ENCODE measurements around the gene HIVEP3. TPM values are rescaled to one million over a fixed set of nuclear protein-coding genes. Genes with fewer than 3 reads are reported as not detected.

HIVEP3 gene
- total RNA-seq, 2 experiments from 2014 or later, result 25.3 to 26.2 TPM

GRCh38 chr1:41484402-41485241 is 434.1 kb downstream of the HIVEP3 start, which contains the start of gene EDN2:
EDN2 (minus strand) TSS chr1:41484683; CDS start chr1:41484601, 82 bp downstream.
- no peak within 1 kb of the TSS for H3K27ac Mint-ChIP-seq
- ChIA-PET CTCF (interaction anchor here (1.0 kb wide), 1 partner anchor 16 kb away, joined by 4 read pairs; no protein-coding TSS in a partner anchor), POLR2A (no interaction called here)
- DNase-seq, result no peak
- no peaks in the 10 kb centered on the region for H3K36me3 Mint-ChIP-seq
- H3K9me3 Mint-ChIP-seq, result no peaks in the 10 kb centered on the region
- H3K4me1 Mint-ChIP-seq (ENCODE audit: low read depth), result peaks cover 16% of the 10 kb centered on the region
- intact Hi-C loops (cut with micrococcal nuclease), result no loop called here
- no peak within 1 kb of the TSS for H3K4me3 Mint-ChIP-seq
- H3K27me3 Mint-ChIP-seq, result peaks cover 27% of the 10 kb centered on the region

- Mint-ChIP-seq H3K4me3 (no peak overlapping the region), H3K9me3 (no peaks in the 10 kb centered on the region), H3K4me1 (ENCODE audit: low read depth) (peaks cover 16% of the 10 kb centered on the region), H3K27me3 (peaks cover 24% of the 10 kb centered on the region), H3K36me3 (no peaks in the 10 kb centered on the region), H3K27ac (no peak overlapping the region)
- POLR2A ChIA-PET, result no interaction called here
- intact Hi-C loops (cut with micrococcal nuclease), result no loop called here
- no peak for DNase-seq
- CTCF ChIA-PET, result interaction anchor here (2.1 kb wide), 1 partner anchor 8 kb away, joined by 7 read pairs; no protein-coding TSS in a partner anchor
These were observed 434.7 kb downstream of the HIVEP3 start for GRCh38 chr1:41483960-41484401.

DNA sequence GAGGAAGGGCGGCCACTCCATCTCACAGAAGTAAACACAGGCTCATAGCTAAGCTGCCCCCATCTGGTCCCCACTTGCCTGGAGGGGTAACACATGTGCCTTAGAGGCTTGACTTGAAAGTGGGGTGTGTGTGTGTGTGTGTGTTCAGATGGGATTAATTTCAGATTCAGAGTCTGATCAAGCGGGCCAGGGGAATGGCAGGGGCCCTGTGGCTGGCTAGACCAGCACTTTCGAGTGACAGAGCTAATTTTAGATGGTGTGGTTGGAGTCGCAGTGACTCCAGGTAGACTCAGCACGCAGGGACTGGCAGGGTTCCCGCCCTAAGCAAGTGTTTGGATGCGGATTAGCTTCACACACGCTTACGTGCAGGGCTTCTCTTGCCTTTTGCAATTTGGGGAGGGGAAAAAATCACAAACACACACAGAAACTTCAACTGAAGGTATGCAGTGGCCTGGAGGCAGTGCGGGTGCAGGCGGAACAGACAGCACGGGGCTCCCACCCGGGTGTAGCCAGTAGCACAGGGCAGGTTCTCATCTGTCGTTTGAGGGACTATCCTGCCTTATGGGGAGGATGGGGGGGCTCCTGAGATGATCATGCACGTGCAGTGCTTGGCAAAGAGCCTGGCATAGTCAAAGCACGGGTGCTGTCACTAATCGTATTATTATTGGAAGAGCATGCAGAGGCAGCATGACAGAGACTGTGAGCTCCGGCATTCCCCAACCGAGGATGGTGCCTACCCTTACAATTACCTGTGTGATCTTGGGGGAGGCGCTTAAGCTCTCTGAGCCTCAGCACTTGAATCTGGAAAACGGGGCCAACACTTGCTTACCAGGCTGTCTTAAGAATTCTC is 435.5 kb downstream of the HIVEP3 start:
- H3K4me1 Mint-ChIP-seq (ENCODE audit: low read depth), result peaks cover 16% of the 10 kb centered on the region
- no peak overlapping the region for H3K4me3 Mint-ChIP-seq
- no peaks in the 10 kb centered on the region for H3K9me3 Mint-ChIP-seq
- ChIA-PET POLR2A (no interaction called here), CTCF (interaction anchor here (2.1 kb wide), 1 partner anchor 9 kb away, joined by 7 read pairs; no protein-coding TSS in a partner anchor)
- no peak for DNase-seq
- H3K27me3 Mint-ChIP-seq, result peaks cover 22% of the 10 kb centered on the region
- H3K36me3 Mint-ChIP-seq, result no peaks in the 10 kb centered on the region
- intact Hi-C loops (cut with micrococcal nuclease), result no loop called here
- H3K27ac Mint-ChIP-seq, result no peak overlapping the region

GRCh38 chr1:41482001-41482765 is 436.5 kb downstream of the HIVEP3 start:
- ChIA-PET CTCF (interaction anchor here (2.1 kb wide), 1 partner anchor 10 kb away, joined by 7 read pairs; no protein-coding TSS in a partner anchor), POLR2A (no interaction called here)
- intact Hi-C loops (cut with micrococcal nuclease), result no loop called here
- Mint-ChIP-seq H3K4me1 (ENCODE audit: low read depth) (peaks cover 11% of the 10 kb centered on the region), H3K27me3 (peaks cover 19% of the 10 kb centered on the region), H3K4me3 (no peak overlapping the region), H3K36me3 (no peaks in the 10 kb centered on the region), H3K9me3 (no peaks in the 10 kb centered on the region), H3K27ac (no peak overlapping the region)
- no peak for DNase-seq

DNA sequence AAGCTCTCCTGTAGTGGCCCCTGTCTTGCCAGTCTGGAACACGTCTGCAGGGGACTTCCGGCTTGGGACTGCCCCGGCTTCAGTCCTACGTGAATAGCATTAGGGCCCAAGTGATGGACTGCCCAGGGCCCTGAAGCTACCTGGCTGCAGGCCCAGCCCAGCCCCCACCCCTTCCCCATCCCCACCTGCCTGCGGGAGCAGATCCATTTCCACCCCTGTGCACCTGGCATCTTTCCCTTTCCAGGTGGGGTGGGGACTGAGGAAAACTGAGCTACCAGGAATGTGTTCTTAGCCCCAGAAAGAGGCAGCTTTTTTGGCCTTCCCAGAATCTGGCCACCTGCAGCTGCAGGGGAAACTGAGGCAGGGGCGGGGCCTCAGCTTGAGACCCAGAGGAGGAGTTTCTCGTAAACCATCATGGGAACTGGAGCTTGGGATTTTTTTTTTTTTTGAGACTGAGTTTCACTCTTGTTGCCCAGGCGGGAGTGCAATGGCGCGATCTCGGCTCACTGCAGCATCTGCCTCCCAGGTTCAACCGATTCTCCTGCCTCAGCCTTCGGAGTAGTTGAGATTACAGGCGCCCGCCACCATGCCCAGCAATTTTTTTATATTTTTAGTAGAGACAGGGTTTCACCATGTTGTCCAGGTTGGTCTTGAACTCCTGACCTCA is 437.5 kb downstream of the HIVEP3 start:
- H3K27me3 Mint-ChIP-seq, result peaks cover 13% of the 10 kb centered on the region
- no peak for DNase-seq
- POLR2A ChIA-PET, result no interaction called here
- intact Hi-C loops (cut with micrococcal nuclease), result no loop called here
- H3K4me1 Mint-ChIP-seq (ENCODE audit: low read depth), result peaks cover 6% of the 10 kb centered on the region
- no peak overlapping the region for H3K4me3 Mint-ChIP-seq
- no peak overlapping the region for H3K27ac Mint-ChIP-seq
- H3K9me3 Mint-ChIP-seq, result no peaks in the 10 kb centered on the region
- no peaks in the 10 kb centered on the region for H3K36me3 Mint-ChIP-seq
- CTCF ChIA-PET, result no interaction called here

DNA sequence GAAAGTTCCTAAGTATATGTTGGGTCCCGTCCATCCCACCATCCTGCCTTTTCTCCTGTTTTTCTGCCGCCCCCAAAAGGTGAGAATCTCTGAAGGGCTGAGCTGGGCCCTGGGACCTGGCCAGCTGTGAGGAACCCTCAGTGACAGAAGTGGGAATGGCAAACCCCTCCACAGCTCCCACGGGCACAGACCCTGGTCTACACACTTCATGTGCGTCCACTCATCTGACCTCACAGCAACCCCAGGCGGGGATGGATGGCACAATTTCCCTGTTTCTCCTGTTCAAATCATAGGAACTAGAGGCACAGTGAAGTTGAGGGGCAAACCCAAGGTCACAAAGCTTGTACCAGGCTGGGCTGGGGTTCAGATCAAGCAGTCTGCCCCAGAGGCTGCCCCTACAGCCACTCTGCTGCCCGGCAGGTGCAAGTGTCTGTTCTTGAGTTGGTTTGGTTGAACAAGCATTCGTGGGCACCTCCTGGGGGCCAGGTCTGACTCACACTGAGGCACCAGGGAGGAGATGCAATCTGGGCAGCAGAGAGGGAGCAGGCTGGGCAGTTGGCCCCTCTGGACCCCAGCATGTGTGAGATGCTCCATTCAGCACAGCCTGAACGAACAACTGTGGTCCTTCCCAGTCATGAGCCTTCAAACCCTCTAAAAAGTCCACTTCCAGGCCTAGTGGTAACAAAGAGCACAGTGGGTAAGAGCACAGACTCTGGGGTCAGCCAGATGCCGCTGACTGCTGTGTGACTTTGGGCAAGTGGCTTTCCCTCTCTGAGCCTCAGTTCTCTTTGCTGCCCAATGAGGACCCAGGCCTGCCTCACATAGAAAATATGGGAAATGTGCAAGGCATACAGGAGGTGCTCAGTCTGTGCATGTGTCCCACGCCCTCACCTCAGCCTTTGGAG is 438.3 kb downstream of the HIVEP3 start:
- Mint-ChIP-seq H3K27ac (no peak overlapping the region), H3K36me3 (no peaks in the 10 kb centered on the region), H3K4me3 (no peak overlapping the region), H3K27me3 (peaks cover 8% of the 10 kb centered on the region), H3K9me3 (no peaks in the 10 kb centered on the region), H3K4me1 (ENCODE audit: low read depth) (no peaks in the 10 kb centered on the region)
- intact Hi-C loops (cut with micrococcal nuclease), result no loop called here
- POLR2A ChIA-PET, result no interaction called here
- CTCF ChIA-PET, result interaction anchor here (3.8 kb wide), 1 partner anchor 12 kb away, joined by 14 read pairs; no protein-coding TSS in a partner anchor
- no peak for DNase-seq

DNA sequence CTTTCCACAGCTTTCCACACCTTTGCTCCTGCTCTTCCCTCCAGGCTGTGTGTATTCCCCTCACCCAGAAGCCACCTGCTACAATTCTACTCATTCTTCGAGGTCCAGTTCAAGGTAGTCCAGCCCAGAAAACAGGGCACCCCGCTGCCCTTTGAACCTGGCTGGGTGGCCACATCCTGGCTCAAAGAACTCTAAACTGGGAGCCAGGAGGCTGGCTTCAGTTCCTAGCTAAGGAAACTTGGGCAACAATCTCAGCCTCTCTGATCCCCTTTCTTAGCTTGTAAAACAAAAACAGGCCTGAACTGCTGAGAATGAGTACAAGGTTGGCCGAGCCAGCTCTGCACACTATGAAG is 438.9 kb downstream of the HIVEP3 start:
- Mint-ChIP-seq H3K27me3 (peaks cover 5% of the 10 kb centered on the region), H3K27ac (no peak overlapping the region), H3K4me3 (no peak overlapping the region), H3K9me3 (no peaks in the 10 kb centered on the region), H3K4me1 (ENCODE audit: low read depth) (no peaks in the 10 kb centered on the region), H3K36me3 (no peaks in the 10 kb centered on the region)
- intact Hi-C loops (cut with micrococcal nuclease), result no loop called here
- ChIA-PET POLR2A (no interaction called here), CTCF (interaction anchor here (3.8 kb wide), 1 partner anchor 12 kb away, joined by 14 read pairs; no protein-coding TSS in a partner anchor)
- DNase-seq, result no peak

GRCh38 chr1:41479000-41479807 is 439.5 kb downstream of the HIVEP3 start:
- no peaks in the 10 kb centered on the region for H3K36me3 Mint-ChIP-seq
- no peaks in the 10 kb centered on the region for H3K9me3 Mint-ChIP-seq
- POLR2A ChIA-PET, result no interaction called here
- H3K4me3 Mint-ChIP-seq, result no peak overlapping the region
- H3K27me3 Mint-ChIP-seq, result peaks cover 5% of the 10 kb centered on the region
- DNase-seq, result no peak
- intact Hi-C loops (cut with micrococcal nuclease), result no loop called here
- no peaks in the 10 kb centered on the region for H3K4me1 Mint-ChIP-seq (ENCODE audit: low read depth)
- CTCF ChIA-PET, result interaction anchor here (3.8 kb wide), 1 partner anchor 13 kb away, joined by 14 read pairs; no protein-coding TSS in a partner anchor
- no peak overlapping the region for H3K27ac Mint-ChIP-seq

DNA sequence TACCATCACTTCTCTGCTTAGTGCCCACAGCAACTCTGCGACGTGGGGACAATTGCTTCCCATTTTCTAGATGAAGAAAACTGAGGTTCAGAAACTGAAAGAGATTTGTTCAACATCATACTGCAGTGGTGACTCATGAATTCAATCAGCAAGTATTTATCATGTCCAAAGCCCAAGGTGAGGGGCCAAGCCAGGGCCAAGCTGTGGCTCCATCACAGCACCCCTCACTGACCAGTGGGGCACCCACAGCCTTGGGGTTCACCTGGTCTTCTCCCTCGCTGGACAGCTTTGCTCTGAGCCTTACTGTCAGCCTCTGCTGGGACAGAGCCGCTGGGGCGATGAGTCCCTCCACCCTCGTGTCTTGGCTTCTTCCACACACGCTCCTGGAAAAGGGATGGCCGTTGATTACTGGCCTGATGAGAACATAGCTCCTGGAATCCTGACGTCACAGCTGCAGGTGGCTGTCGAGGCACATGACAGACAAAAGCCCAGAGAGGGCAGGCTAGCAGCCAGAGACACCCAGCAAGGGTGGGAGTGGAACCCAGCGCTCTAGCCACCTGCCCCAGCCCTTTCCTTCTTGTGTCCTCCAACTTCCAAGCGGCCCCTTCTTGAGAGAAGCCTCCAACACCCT is 440.5 kb downstream of the HIVEP3 start:
- H3K27ac Mint-ChIP-seq, result no peak overlapping the region
- H3K4me1 Mint-ChIP-seq (ENCODE audit: low read depth), result no peaks in the 10 kb centered on the region
- H3K36me3 Mint-ChIP-seq, result no peaks in the 10 kb centered on the region
- peaks cover 3% of the 10 kb centered on the region for H3K27me3 Mint-ChIP-seq
- H3K9me3 Mint-ChIP-seq, result no peaks in the 10 kb centered on the region
- intact Hi-C loops (cut with micrococcal nuclease), result no loop called here
- ChIA-PET CTCF (interaction anchor here (3.8 kb wide), 1 partner anchor 14 kb away, joined by 14 read pairs; no protein-coding TSS in a partner anchor), POLR2A (no interaction called here)
- H3K4me3 Mint-ChIP-seq, result no peak overlapping the region
- DNase-seq, result no peak

Measured in activated CD4-positive, alpha-beta memory T cell treated with anti-CD3 and anti-CD28 coated beads for 36 hours (primary cell).